Osteoblast (primary cell): ENCODE data around the gene MACROD2. TPM values are rescaled to one million over a fixed set of nuclear protein-coding genes. Genes with fewer than 3 reads are reported as not detected.

Experiments
- DNase-seq: peaks from one replicate; pipeline ENCODE4 v3.0.0; 2011; ENCODE audit warnings: low spot score, mixed read lengths; ENCODE audit not compliant: insufficient read length; ENCODE audit errors: missing footprints
- H2AFZ ChIP-seq: 2 replicates; pipeline ENCODE4 v1.6.0; 2011; ENCODE audit warnings: mild to moderate bottlenecking, low read length
- H3K27ac ChIP-seq: 2 replicates; pipeline ENCODE4 v1.5.1; 2011; ENCODE audit warnings: mild to moderate bottlenecking, low read depth, low read length, moderate library complexity
- H3K27me3 ChIP-seq: 2 replicates; pipeline ENCODE4 v1.6.0; 2012; ENCODE audit warnings: mild to moderate bottlenecking, control low read depth, inconsistent platforms, low read length, moderate library complexity; ENCODE audit not compliant: insufficient read depth
- H3K36me3 ChIP-seq: 2 replicates; pipeline ENCODE4 v1.5.1; 2011; ENCODE audit warnings: mild to moderate bottlenecking, low read length, control low read depth, moderate library complexity; ENCODE audit not compliant: insufficient read depth
- H3K4me1 ChIP-seq: 2 replicates; pipeline ENCODE4 v1.5.1; 2011; ENCODE audit warnings: mild to moderate bottlenecking, low read length, control low read depth, moderate library complexity; ENCODE audit not compliant: insufficient read depth
- H3K4me2 ChIP-seq: 2 replicates; pipeline ENCODE4 v1.6.0; 2011; ENCODE audit warnings: mild to moderate bottlenecking, low read length; ENCODE audit not compliant: insufficient read depth
- H3K4me3 ChIP-seq: fragments of 200-600 bp; sonication (generic); 3 replicates; pipeline ENCODE4 v1.5.1; 2012; ENCODE audit warnings: mild to moderate bottlenecking, low read length, inconsistent platforms; ENCODE audit not compliant: insufficient read depth
- H3K79me2 ChIP-seq: 2 replicates; pipeline ENCODE4 v1.6.0; 2012; ENCODE audit warnings: mild to moderate bottlenecking, low read length, control low read depth, inconsistent platforms; ENCODE audit not compliant: insufficient read depth
- H3K9me3 ChIP-seq: 2 replicates; pipeline ENCODE4 v1.5.1; 2011; ENCODE audit warnings: low read depth, low read length, control low read depth
- H4K20me1 ChIP-seq: 2 replicates; pipeline ENCODE4 v1.6.0; 2012; ENCODE audit warnings: mild to moderate bottlenecking, low read length, control low read depth; ENCODE audit not compliant: insufficient read depth
- CTCF ChIP-seq: IDR thresholded peaks from 2 replicates; pipeline ENCODE4 v1.5.1; 2011; ENCODE audit warnings: mild to moderate bottlenecking, low read depth, low read length, moderate library complexity; ENCODE audit errors: extremely low read depth
- total RNA-seq: library from RNA; depleted of rRNA; stranded (reverse); fragments of >200 nt; gene quantifications from 2 replicates; pipeline ENCODE4 v1.2.3, GENCODE V29; 2012

Gene MACROD2
- total RNA-seq, 1 donor, result 4.0 TPM

GRCh38 chr20:14064333-14064732 lies 69.0 kb downstream of the MACROD2 start:
- H3K27me3 ChIP-seq, result no peaks in the 10 kb centered on the region
- no peaks in the 10 kb centered on the region for H3K4me1 ChIP-seq
- H3K4me2 ChIP-seq, result no peak overlapping the region
- no peaks in the 10 kb centered on the region for H3K79me2 ChIP-seq
- H3K36me3 ChIP-seq, result no peaks in the 10 kb centered on the region
- H3K27ac ChIP-seq, result no peak overlapping the region
- DNase-seq, result no peak
- no peak overlapping the region for H2AFZ ChIP-seq
- H3K4me3 ChIP-seq, result no peak overlapping the region
- no peak for TF ChIP-seq CTCF
- no peaks in the 10 kb centered on the region for H4K20me1 ChIP-seq
- H3K9me3 ChIP-seq, result no peaks in the 10 kb centered on the region

GRCh38 chr20:14064921-14065320 lies 69.6 kb downstream of the MACROD2 start:
- Histone ChIP-seq H3K79me2 (no peaks in the 10 kb centered on the region), H3K27me3 (no peaks in the 10 kb centered on the region), H3K4me3 (no peak overlapping the region), H3K27ac (no peak overlapping the region), H3K36me3 (no peaks in the 10 kb centered on the region), H3K9me3 (no peaks in the 10 kb centered on the region), H4K20me1 (no peaks in the 10 kb centered on the region), H3K4me1 (peaks cover 3% of the 10 kb centered on the region), H3K4me2 (no peak overlapping the region), H2AFZ (no peak overlapping the region)
- TF ChIP-seq CTCF, result no peak
- no peak for DNase-seq

GRCh38 chr20:14065774-14066173 lies 70.5 kb downstream of the MACROD2 start:
- Histone ChIP-seq H3K79me2 (no peaks in the 10 kb centered on the region), H3K9me3 (no peaks in the 10 kb centered on the region), H3K36me3 (no peaks in the 10 kb centered on the region), H3K4me2 (no peak overlapping the region), H3K27ac (no peak overlapping the region), H2AFZ (no peak overlapping the region), H3K4me3 (no peak overlapping the region), H4K20me1 (no peaks in the 10 kb centered on the region), H3K27me3 (no peaks in the 10 kb centered on the region), H3K4me1 (peaks cover 3% of the 10 kb centered on the region)
- TF ChIP-seq CTCF, result no peak
- DNase-seq, result no peak

- Histone ChIP-seq H3K79me2 (no peaks in the 10 kb centered on the region), H3K4me2 (no peak overlapping the region), H3K4me3 (no peak overlapping the region), H3K27me3 (no peaks in the 10 kb centered on the region), H2AFZ (no peak overlapping the region), H4K20me1 (no peaks in the 10 kb centered on the region), H3K9me3 (no peaks in the 10 kb centered on the region), H3K36me3 (no peaks in the 10 kb centered on the region), H3K4me1 (peaks cover 3% of the 10 kb centered on the region), H3K27ac (no peak overlapping the region)
- DNase-seq, result no peak
- no peak for TF ChIP-seq CTCF
Observed at GRCh38 chr20:14067603-14068002, 72.3 kb downstream of the MACROD2 start.
